IMR-90 (cell line): Measurements from ENCODE around the gene PELI3. TPM values are rescaled to one million over a fixed set of nuclear protein-coding genes. Genes with fewer than 3 reads are reported as not detected.
A peak's percentile ranks its signal among the peaks of the same experiment; 100 is the strongest.

Source experiments
- ATAC-seq: fragments of 200-7000 bp; cut with Tn5 transposase; 2 replicates; pipeline ENCODE4 v1.9.1; 2020; ENCODE audit warnings: low read depth, mild to moderate bottlenecking, moderate library complexity
- BruUV-seq: library from RNA; stranded (reverse); fragments of 400-500 nt; replicated peaks from 2 replicates; lab custom pipeline; 2021; lab: Mats Ljungman, UMichigan
- CTCF ChIA-PET: fragments of 300-600 bp; formaldehyde crosslinking; extraction: SDS; loops from one replicate; lab custom pipeline; 2021; ENCODE audit warnings: antibody characterized with exemption; lab: Yijun Ruan, JAX
- POLR2A ChIA-PET: fragments of 300-600 bp; sonication (Branson Sonifier 250); formaldehyde crosslinking; loops from one replicate; lab custom pipeline; 2022; ENCODE audit warnings: antibody characterized with exemption; ENCODE audit not compliant: unreplicated experiment; lab: Charles Lee
- DNase-seq: peaks from one replicate; pipeline ENCODE4 v3.0.0; 2013
- H2AFZ ChIP-seq: replicated peaks from 2 replicates; pipeline ENCODE3; 2013; ENCODE audit warnings: low read length, mild to moderate bottlenecking; ENCODE audit not compliant: poor library complexity
- H2AK5ac ChIP-seq: 2 replicates; pipeline ENCODE4 v1.6.1; 2013; ENCODE audit warnings: low read depth, low read length, inconsistent platforms
- H2AK9ac ChIP-seq: replicated peaks from 2 replicates; pipeline ENCODE3; 2013; ENCODE audit warnings: mild to moderate bottlenecking, low read depth, low read length, moderate library complexity; ENCODE audit not compliant: poor library complexity
- H2BK120ac ChIP-seq: 2 replicates; pipeline ENCODE4 v1.6.1; 2013; ENCODE audit warnings: low read depth, low read length, inconsistent platforms
- H2BK15ac ChIP-seq: 3 replicates; pipeline ENCODE4 v1.6.1; 2013; ENCODE audit warnings: low read depth, low read length, inconsistent platforms
- H2BK20ac ChIP-seq: 2 replicates; pipeline ENCODE4 v1.6.1; 2013; ENCODE audit warnings: low read depth, mild to moderate bottlenecking, inconsistent platforms, low read length, moderate library complexity
- H2BK5ac ChIP-seq: 2 replicates; pipeline ENCODE4 v1.6.1; 2013; ENCODE audit warnings: mild to moderate bottlenecking, low read depth, low read length, inconsistent platforms; ENCODE audit not compliant: poor library complexity, severe bottlenecking
- H3K14ac ChIP-seq: replicated peaks from 2 replicates; pipeline ENCODE4 v1.6.1; 2013; ENCODE audit warnings: low read depth, low read length, inconsistent platforms
- H3K18ac ChIP-seq: 2 replicates; pipeline ENCODE4 v1.6.1; 2013; ENCODE audit warnings: low read depth, low read length, control low read depth
- H3K23ac ChIP-seq: 2 replicates; pipeline ENCODE4 v1.6.1; 2013; ENCODE audit warnings: low read depth, low read length, inconsistent platforms
- H3K27ac ChIP-seq: 2 replicates; pipeline ENCODE4 v1.5.1; 2013; ENCODE audit warnings: mild to moderate bottlenecking, control low read depth, low read length; ENCODE audit not compliant: insufficient read depth
- H3K27me3 ChIP-seq: 2 replicates; pipeline ENCODE4 v1.6.1; 2013; ENCODE audit warnings: low read length; ENCODE audit not compliant: control insufficient read depth, insufficient read depth
- H3K36me3 ChIP-seq: 2 replicates; pipeline ENCODE4 v1.6.1; 2013; ENCODE audit warnings: low read length, mixed read lengths; ENCODE audit not compliant: control insufficient read depth, insufficient read depth
- H3K4ac ChIP-seq: 2 replicates; pipeline ENCODE4 v1.6.1; 2013; ENCODE audit warnings: low read depth, low read length, inconsistent platforms
- H3K4me1 ChIP-seq: 2 replicates; pipeline ENCODE4 v1.6.1; 2013; ENCODE audit warnings: low read length, mixed read lengths; ENCODE audit not compliant: control insufficient read depth, insufficient read depth
- H3K4me2 ChIP-seq: 2 replicates; pipeline ENCODE4 v1.6.1; 2013; ENCODE audit warnings: low read depth, mild to moderate bottlenecking, control low read depth, low read length, moderate library complexity
- H3K4me3 ChIP-seq: 2 replicates; pipeline ENCODE4 v1.5.1; 2013; ENCODE audit warnings: low read depth, mild to moderate bottlenecking, control low read depth, low read length, moderate library complexity; ENCODE audit not compliant: insufficient read depth
- H3K56ac ChIP-seq: 2 replicates; pipeline ENCODE4 v1.6.1; 2013; ENCODE audit warnings: low read length, inconsistent platforms; ENCODE audit not compliant: insufficient read depth; ENCODE audit errors: extremely low read depth
- H3K79me1 ChIP-seq, 2 experiments: 2 replicates each; pipeline ENCODE4 v1.6.1; 2013; ENCODE audit warnings: low read length in 2 of 2, inconsistent platforms in 1 of 2, low read depth in 1 of 2
- H3K9ac ChIP-seq: 2 replicates; pipeline ENCODE4 v1.6.1; 2013; ENCODE audit warnings: low read depth, low read length, control low read depth
- H3K9me1 ChIP-seq: 2 replicates; pipeline ENCODE4 v1.6.1; 2013; ENCODE audit warnings: low read length, inconsistent platforms; ENCODE audit not compliant: insufficient read depth
- H3K9me3 ChIP-seq: 2 replicates; pipeline ENCODE4 v1.6.1; 2013; ENCODE audit warnings: low read length; ENCODE audit not compliant: control insufficient read depth, insufficient read depth
- H4K20me1 ChIP-seq: 2 replicates; pipeline ENCODE4 v1.6.1; 2013; ENCODE audit warnings: low read length, inconsistent platforms; ENCODE audit not compliant: insufficient read depth
- H4K5ac ChIP-seq: 2 replicates; pipeline ENCODE4 v1.6.1; 2013; ENCODE audit warnings: mild to moderate bottlenecking, low read depth, low read length, control low read depth
- H4K8ac ChIP-seq, 2 experiments: 2 replicates each; pipeline ENCODE4 v1.6.1; 2013; ENCODE audit warnings: low read depth in 2 of 2, low read length in 2 of 2, control low read depth in 1 of 2, inconsistent platforms in 1 of 2
- H4K91ac ChIP-seq: 2 replicates; pipeline ENCODE4 v1.6.1; 2013; ENCODE audit warnings: low read depth, low read length, inconsistent platforms; ENCODE audit not compliant: insufficient read depth
- BHLHE40 ChIP-seq: fragments of 150-350 bp; IDR thresholded peaks from 2 replicates; pipeline ENCODE4 v1.6.1; 2016; ENCODE audit warnings: mild to moderate bottlenecking, low read depth, low read length
- CEBPB ChIP-seq: IDR thresholded peaks from 2 replicates; pipeline ENCODE4 v1.6.1; 2012; ENCODE audit warnings: low read depth, low read length, improper control_type of control experiment
- CHD1 ChIP-seq: IDR thresholded peaks from 2 replicates; pipeline ENCODE4 v1.6.1; 2012; ENCODE audit warnings: low read depth, low read length, improper control_type of control experiment
- CTCF ChIP-seq: conservative IDR thresholded peaks from 2 replicates; pipeline ENCODE4 v1.5.1; 2012; ENCODE audit warnings: mild to moderate bottlenecking, low read depth, low read length, improper control_type of control experiment
- ELK1 ChIP-seq: fragments of 150-350 bp; IDR thresholded peaks from 2 replicates; pipeline ENCODE4 v1.6.1; 2016; ENCODE audit warnings: low read depth, mild to moderate bottlenecking, low read length, moderate library complexity, borderline replicate concordance
- FOS ChIP-seq: fragments of 150-350 bp; IDR thresholded peaks from 2 replicates; pipeline ENCODE4 v1.6.1; 2016; ENCODE audit warnings: low read depth, low read length
- MAFK ChIP-seq: IDR thresholded peaks from 2 replicates; pipeline ENCODE4 v1.6.1; 2012; ENCODE audit warnings: low read depth, low read length, improper control_type of control experiment
- MAZ ChIP-seq: IDR thresholded peaks from 2 replicates; pipeline ENCODE4 v1.6.1; 2012; ENCODE audit warnings: low read depth, mild to moderate bottlenecking, low read length, improper control_type of control experiment, moderate library complexity, borderline replicate concordance
- MXI1 ChIP-seq: IDR thresholded peaks from 2 replicates; pipeline ENCODE4 v1.6.1; 2012; ENCODE audit warnings: low read depth, mild to moderate bottlenecking, low read length, moderate library complexity, borderline replicate concordance
- NFE2L2 ChIP-seq: fragments of 150-350 bp; IDR thresholded peaks from 2 replicates; pipeline ENCODE4 v1.6.1; 2016; ENCODE audit warnings: low read depth, mild to moderate bottlenecking, low read length
- RCOR1 ChIP-seq: IDR thresholded peaks from 2 replicates; pipeline ENCODE4 v1.6.1; 2012; ENCODE audit warnings: mild to moderate bottlenecking, low read length, improper control_type of control experiment; ENCODE audit not compliant: insufficient replicate concordance
- SMC3 ChIP-seq: fragments of 150-350 bp; IDR thresholded peaks from 2 replicates; pipeline ENCODE4 v1.6.1; 2016; ENCODE audit warnings: low read depth, mild to moderate bottlenecking, antibody characterized with exemption, low read length, moderate library complexity
- USF2 ChIP-seq: fragments of 150-350 bp; IDR thresholded peaks from 2 replicates; pipeline ENCODE4 v1.6.1; 2017; ENCODE audit warnings: mild to moderate bottlenecking, antibody characterized with exemption, low read length, low read depth
- WGBS, 2 experiments: methylation state at CpG; one replicate each; pipeline versions ENCODE4 v1.1.5 to v1.1.7; 2013; ENCODE audit warnings: missing lambda C conversion rate in 2 of 2; ENCODE audit not compliant: insufficient read length in 1 of 2; ENCODE audit errors: extremely low coverage in 2 of 2; 5-methylcytosine and 5-hydroxymethylcytosine counted together
- dilution Hi-C: fragments of 300-500 bp; cut with HindIII; formaldehyde crosslinking; loops from one replicate; pipeline ENCODE4 v1.14.3; 2018; ENCODE audit warnings: low sequenced_read_pairs; ENCODE audit not compliant: unreplicated experiment
- in situ Hi-C: fragments of 300-500 bp; cut with MboI; formaldehyde crosslinking; loops from 3 replicates; pipeline ENCODE4 v1.14.3; 2019; ENCODE audit warnings: low sequenced_read_pairs, inconsistent platforms, mixed read lengths
- intact Hi-C: fragments of 100-400 bp; cut with micrococcal nuclease; formaldehyde crosslinking; loops from 2 replicates; pipeline ENCODE4 v1.10.0; 2022
- polyA plus RNA-seq, 3 experiments: library from polyadenylated mRNA; depleted of rRNA; stranded (reverse); fragments of >200 nt; gene quantifications; 2 replicates each; pipeline ENCODE4 v1.2.3, GENCODE V29; 2012; ENCODE audit warnings: low replicate concordance in 1 of 3
- total RNA-seq: library from RNA; depleted of rRNA; stranded (reverse); fragments of >200 nt; gene quantifications from 2 replicates; pipeline ENCODE4 v1.2.3, GENCODE V29; 2012

PELI3 gene
- total and polyA plus RNA-seq, 2 of the 4 experiments (the other 2 are of a cell fraction), result 5.0 to 6.3 TPM

- Histone ChIP-seq H3K36me3 (no peaks in the 10 kb centered on the region), H4K5ac (no peak overlapping the region), H4K8ac (no peak overlapping the region), H3K14ac (no peak overlapping the region), H3K4me2 (no peak overlapping the region; the same call in 1 of the 2 replicates), H2BK120ac (no peak overlapping the region), H3K4me1 (peaks cover 3% of the 10 kb centered on the region; the same call in 1 of the 2 replicates), H2AFZ (peak overlapping the region; percentile 25), H3K27ac (no peak overlapping the region), H3K23ac (no peak overlapping the region), H2BK20ac (no peak overlapping the region), H3K9me1 (peaks cover 33% of the 10 kb centered on the region), H2BK5ac (no peak overlapping the region), H3K9ac (no peak overlapping the region), H3K4me3 (no peak overlapping the region), H3K18ac (no peak overlapping the region), H2AK9ac (peak overlapping the region; percentile 38), H3K9me3 (no peaks in the 10 kb centered on the region), H3K56ac (no peak overlapping the region), H2AK5ac (0 out of 2 replicates have a peak overlapping the region, but pooled peaks have one; percentile 33), H3K79me1 (peaks cover 0 to 31% of the 10 kb centered on the region in 2 experiments; a peak in 2 of 4 replicates), H3K27me3 (peaks cover 6% of the 10 kb centered on the region), H4K20me1 (peaks cover 50% of the 10 kb centered on the region), H4K91ac (no peak overlapping the region), H3K4ac (no peak overlapping the region), H2BK15ac (no peak overlapping the region)
- peak; percentile 84 for ATAC-seq
- intact Hi-C loops (no loop called here), dilution Hi-C loops (no loop called here), in situ Hi-C loops (no loop called here)
- no TSS peak for BruUV-seq
- peak; percentile 97 for DNase-seq
- POLR2A ChIA-PET, result interaction anchor here (0.5 kb wide), 1 partner anchor 10 kb away, joined by 3 read pairs; no protein-coding TSS in a partner anchor
- no CpG with 5 or more reads among the region's 16 CpGs for WGBS, 2 experiments
- CTCF ChIA-PET, result interaction anchor here (0.6 to 1.3 kb wide), 5 partner anchors 9 to 65 kb away, joined by 3 to 9 read pairs (median 6); no protein-coding TSS in a partner anchor
- TF ChIP-seq NFE2L2 (peak; percentile 59; the same call in 1 of the 2 replicates), MAFK (no peak), MAZ (peak; percentile 96), USF2 (no peak), MXI1 (0 out of 2 replicates have a peak, but pooled peaks have one; percentile 29), CTCF (peak; percentile 72), SMC3 (peak; percentile 43; the same call in 1 of the 2 replicates), RCOR1 (peak; percentile 49), CEBPB (peak; percentile 55; the same call in 1 of the 2 replicates), ELK1 (no peak), FOS (peak; percentile 99), CHD1 (no peak), BHLHE40 (peak; percentile 79)
Measured at GRCh38 chr11:66418168-66418985, 48.3 kb upstream of the PELI3 start.
